GM12873 (cell line): Measurements from ENCODE around the gene KCNMB1.

ENCODE experiments used
- TF ChIP-seq, protein P1 (sequence below): IDR thresholded peaks from 2 replicates; pipeline ENCODE4 v1.5.1; 2012; ENCODE audit warnings: low read depth, mild to moderate bottlenecking, moderate library complexity, low read length, control low read depth; ENCODE audit not compliant: insufficient read depth; ENCODE audit errors: missing control alignments

Gene KCNMB1

DNA sequence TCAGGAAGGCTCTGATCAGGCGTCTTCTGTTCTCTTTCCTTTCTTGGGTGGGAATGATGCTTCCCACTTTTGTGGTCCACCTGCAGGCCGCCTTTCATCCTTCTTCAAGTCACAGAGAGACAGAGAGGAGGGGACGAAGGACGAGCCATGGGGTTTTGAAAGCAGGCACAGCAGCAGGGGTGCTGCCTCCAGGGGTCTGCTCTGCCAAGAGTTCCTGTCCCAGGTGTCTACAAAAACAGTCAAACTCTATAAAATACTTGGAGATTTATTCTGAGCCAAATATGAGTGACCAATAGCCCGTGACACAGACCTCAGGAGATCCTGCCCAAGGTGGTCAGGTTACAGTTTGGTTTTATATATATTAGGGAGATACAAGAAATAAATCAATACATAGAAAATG is 57.1 kb downstream of the KCNMB1 start:
- TF ChIP-seq, protein P1, sequence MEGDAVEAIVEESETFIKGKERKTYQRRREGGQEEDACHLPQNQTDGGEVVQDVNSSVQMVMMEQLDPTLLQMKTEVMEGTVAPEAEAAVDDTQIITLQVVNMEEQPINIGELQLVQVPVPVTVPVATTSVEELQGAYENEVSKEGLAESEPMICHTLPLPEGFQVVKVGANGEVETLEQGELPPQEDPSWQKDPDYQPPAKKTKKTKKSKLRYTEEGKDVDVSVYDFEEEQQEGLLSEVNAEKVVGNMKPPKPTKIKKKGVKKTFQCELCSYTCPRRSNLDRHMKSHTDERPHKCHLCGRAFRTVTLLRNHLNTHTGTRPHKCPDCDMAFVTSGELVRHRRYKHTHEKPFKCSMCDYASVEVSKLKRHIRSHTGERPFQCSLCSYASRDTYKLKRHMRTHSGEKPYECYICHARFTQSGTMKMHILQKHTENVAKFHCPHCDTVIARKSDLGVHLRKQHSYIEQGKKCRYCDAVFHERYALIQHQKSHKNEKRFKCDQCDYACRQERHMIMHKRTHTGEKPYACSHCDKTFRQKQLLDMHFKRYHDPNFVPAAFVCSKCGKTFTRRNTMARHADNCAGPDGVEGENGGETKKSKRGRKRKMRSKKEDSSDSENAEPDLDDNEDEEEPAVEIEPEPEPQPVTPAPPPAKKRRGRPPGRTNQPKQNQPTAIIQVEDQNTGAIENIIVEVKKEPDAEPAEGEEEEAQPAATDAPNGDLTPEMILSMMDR: no peak

DNA sequence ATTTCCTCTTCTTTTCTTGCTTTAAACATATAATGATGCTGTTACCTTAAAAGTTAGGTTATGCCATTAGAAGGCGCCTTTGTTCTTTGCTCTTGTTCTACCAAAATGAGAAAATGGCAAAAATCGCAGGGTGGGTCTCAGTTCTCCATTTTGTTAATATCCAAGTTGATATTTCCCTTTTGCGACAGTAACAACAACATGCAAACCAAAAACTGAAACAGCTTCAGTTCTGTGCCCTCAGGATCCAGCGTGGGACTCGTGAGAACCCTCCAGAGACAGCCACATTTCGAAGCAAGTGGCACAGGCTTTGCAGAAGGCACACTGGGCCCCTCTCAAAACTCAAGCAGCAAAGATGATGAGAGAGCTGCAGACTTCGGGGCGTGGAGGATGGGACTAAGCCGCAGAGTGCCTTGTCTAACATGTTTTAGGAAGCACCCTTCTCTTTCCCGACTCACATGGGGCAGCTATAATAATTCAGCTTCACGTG is 58.6 kb downstream of the KCNMB1 start:
- TF ChIP-seq, protein P1: no peak

DNA sequence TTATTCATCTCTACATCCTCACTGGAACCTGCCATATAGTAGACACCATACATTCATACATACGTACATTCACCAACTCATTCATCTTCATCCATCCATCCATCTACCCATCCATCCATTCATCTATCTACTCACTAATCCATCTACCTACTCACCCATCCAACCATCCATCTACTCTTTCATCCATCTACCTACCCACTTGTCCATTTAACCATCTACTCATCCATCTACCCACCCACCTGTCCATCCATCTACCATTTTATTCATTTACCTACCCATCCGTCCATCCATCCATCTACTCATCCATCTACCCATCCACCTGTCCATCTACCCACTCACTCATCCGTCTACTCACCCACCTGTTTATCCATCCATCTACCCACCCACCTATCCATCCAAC is 59.6 kb downstream of the KCNMB1 start:
- TF ChIP-seq, protein P1: no peak

GRCh38 chr5:170327829-170328228 is 61.3 kb downstream of the KCNMB1 start:
- TF ChIP-seq, protein P1: no peak

DNA sequence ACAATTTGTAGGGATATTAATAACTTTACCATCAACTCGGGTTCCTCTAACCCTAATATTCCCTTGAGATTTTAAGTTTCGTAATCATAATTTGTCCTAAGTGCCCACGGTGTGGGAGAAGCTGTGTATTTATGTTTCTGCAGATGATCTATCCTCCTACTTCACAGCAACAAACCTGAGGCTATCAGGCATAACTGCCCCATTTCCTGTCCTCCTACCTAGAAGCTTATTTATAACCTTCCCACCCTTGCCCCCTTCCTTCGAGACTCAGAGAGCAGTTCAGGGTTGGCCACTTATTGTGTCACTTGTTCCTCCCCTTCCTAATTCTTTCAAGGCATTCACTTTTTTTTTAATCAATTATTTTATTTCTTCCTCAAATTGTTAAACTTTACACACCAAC is 62.0 kb downstream of the KCNMB1 start:
- TF ChIP-seq, protein P1: no peak
